Measurements from ENCODE around the gene FGFR3. TPM values are rescaled to one million over a fixed set of nuclear protein-coding genes. Genes with fewer than 3 reads are reported as not detected.

Gene FGFR3
- total and polyA plus RNA-seq, 11 donors: 1.1 to 4.6 (median 2.3) TPM

DNA sequence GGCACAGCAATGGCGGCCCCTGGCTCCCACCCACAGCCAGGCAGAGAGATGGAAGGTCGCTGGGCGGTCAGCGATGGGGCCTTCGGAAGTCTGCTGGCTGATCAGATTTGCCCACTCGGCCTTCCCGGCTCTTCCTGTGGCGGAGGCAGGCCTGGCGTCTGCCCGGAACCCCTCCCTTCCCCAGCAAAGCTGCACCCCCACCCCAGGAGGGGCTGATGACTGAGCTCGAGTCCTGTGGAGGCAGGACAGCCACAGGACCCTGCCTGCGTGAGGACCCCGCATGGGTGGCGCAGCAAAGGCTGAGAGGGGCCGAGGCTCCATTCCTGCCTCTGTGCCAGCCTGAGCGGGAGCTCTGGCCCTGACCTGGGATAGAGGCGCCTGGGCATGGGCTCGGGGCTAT lies 37.0 kb upstream of the FGFR3 start:
- DNase-seq (no peak), ATAC-seq (no peak)
- no peak overlapping the region for H3K4me3 ChIP-seq
- intact Hi-C loops (cut with DNase I): loop anchor here in 2 of 10 donors (5.0 kb wide), 2 partner anchors 36 to 41 kb away; partner anchors contain the start of gene FGFR3 (in 1 of the 2)
- TF ChIP-seq CTCF (IDR thresholded peaks at IDR 0.05) (no peak), POLR2A (IDR thresholded peaks at IDR 0.05) (no peak)
- no peak overlapping the region for H3K27ac ChIP-seq
- no peaks in the 10 kb centered on the region for H3K9me3 ChIP-seq
- peaks cover 0 to 18% (median 7%) of the 10 kb centered on the region in 12 donors for H3K4me1 ChIP-seq
- WGBS, 4 donors: 60 to 79% (median 69%) methylated on average over 8 to 18 of the region's 18 CpGs
- H3K27me3 ChIP-seq: no peaks in the 10 kb centered on the region
- no peaks in the 10 kb centered on the region for H3K36me3 ChIP-seq

- intact Hi-C loops (cut with DNase I): loop anchor here in 2 of 10 donors (5.0 kb wide), 2 partner anchors 35 to 40 kb away; partner anchors contain the start of gene FGFR3 (in 1 of the 2)
These were observed 36.0 kb upstream of the FGFR3 start for GRCh38 chr4:1756893-1757779.

DNA sequence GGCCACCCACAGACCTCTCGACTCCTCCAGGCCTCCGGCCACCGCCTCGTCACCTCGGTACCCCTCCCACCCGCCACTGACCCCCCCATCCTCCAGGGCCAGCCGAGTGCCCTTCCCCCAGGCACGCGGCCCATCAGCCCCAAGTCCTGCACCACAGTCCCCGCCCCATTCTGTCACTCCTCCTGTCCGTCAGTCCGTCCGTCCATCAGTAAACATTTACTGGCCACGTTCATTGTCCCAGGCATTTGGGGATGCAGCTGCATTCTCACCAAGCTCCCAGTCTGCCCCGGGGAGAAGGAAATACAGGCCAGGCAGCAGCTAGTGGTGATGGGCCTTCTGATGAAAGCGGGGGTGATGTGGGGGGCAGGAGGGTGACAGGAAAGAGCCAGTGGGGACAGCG lies 35.3 kb upstream of the FGFR3 start:
- ATAC-seq (no peak), DNase-seq (no peak)
- no peak overlapping the region for H3K27ac ChIP-seq
- no peak for TF ChIP-seq CTCF (IDR thresholded peaks at IDR 0.05)
- TF ChIP-seq POLR2A (IDR thresholded peaks at IDR 0.05): no peak
- H3K27me3 ChIP-seq: peaks cover 0 to 3% (median 0%) of the 10 kb centered on the region in 9 donors
- no peaks in the 10 kb centered on the region for H3K36me3 ChIP-seq
- no peak overlapping the region for H3K4me3 ChIP-seq
- intact Hi-C loops (cut with DNase I): loop anchor here in 2 of 10 donors (5.0 kb wide), 2 partner anchors 34 to 39 kb away; partner anchors contain the start of gene FGFR3 (in 1 of the 2)
- H3K4me1 ChIP-seq: peaks cover 0 to 8% (median under 1%) of the 10 kb centered on the region in 12 donors
- H3K9me3 ChIP-seq: no peaks in the 10 kb centered on the region
- WGBS, 4 donors: 70 to 81% (median 74%) methylated on average over 17 of the region's 17 CpGs

More at GRCh38 chr4:1756893-1757779, 36.0 kb upstream of the FGFR3 start:
- H3K9me3 ChIP-seq: no peaks in the 10 kb centered on the region
- no peaks in the 10 kb centered on the region for H3K36me3 ChIP-seq
- H3K4me3 ChIP-seq: no peak overlapping the region
- DNase-seq: no peak
- peaks cover 0 to 15% (median 6%) of the 10 kb centered on the region in 12 donors for H3K4me1 ChIP-seq
- 84 to 91% (median 89%) methylated on average over 12 to 20 of the region's 20 CpGs for WGBS, 4 donors
- TF ChIP-seq CTCF (IDR thresholded peaks at IDR 0.05) (no peak), POLR2A (IDR thresholded peaks at IDR 0.05) (no peak)
- no peak for ATAC-seq
- H3K27me3 ChIP-seq: no peaks in the 10 kb centered on the region
- no peak overlapping the region for H3K27ac ChIP-seq

All from heart left ventricle (tissue), 16 donors.